ENCODE measurements around the gene TSPAN9.

DNA sequence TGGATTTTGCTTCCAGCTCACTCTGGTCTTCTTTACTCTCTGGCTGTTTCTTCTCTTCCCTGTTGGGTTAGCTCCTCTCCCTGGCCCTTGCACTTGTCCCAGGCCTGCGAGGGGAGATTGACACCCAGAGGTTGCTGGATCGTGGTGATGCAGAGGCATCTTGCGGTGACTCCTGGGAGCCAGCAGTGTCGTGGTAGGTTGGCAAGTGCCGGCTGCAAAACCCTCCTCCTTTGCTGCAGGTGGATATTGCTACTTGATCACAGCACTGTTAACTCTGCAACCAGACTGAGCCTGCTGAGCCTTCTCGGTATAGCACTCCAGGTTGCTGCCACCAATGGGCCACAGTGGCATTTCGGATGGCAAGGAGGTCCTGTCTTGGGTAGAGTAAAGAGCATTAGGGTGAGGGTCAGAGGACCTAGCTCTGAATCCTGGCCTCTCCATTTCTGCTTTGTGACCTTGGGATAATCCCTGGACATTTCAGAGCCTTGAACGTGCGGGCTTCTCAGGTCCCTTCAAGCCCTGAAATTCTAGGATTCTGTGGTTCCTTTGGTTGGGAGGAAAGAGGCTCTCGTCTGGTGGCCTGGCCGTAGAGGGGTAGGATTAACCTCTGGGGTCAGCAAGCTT lies 87.4 kb downstream of the TSPAN9 start:
- no peak for TF ChIP-seq POLR2AphosphoS2 (IDR thresholded peaks at IDR 0.05; ENCODE audit: low read depth, low read length)
- TF ChIP-seq ETV6 (conservative IDR thresholded peaks at IDR 0.05 in 1 of 2, IDR thresholded peaks at IDR 0.05 in 1 of 2; ENCODE audit: borderline replicate concordance in 1 of 2, low read depth in 1 of 2), result no peak
- TF ChIP-seq, protein P1, sequence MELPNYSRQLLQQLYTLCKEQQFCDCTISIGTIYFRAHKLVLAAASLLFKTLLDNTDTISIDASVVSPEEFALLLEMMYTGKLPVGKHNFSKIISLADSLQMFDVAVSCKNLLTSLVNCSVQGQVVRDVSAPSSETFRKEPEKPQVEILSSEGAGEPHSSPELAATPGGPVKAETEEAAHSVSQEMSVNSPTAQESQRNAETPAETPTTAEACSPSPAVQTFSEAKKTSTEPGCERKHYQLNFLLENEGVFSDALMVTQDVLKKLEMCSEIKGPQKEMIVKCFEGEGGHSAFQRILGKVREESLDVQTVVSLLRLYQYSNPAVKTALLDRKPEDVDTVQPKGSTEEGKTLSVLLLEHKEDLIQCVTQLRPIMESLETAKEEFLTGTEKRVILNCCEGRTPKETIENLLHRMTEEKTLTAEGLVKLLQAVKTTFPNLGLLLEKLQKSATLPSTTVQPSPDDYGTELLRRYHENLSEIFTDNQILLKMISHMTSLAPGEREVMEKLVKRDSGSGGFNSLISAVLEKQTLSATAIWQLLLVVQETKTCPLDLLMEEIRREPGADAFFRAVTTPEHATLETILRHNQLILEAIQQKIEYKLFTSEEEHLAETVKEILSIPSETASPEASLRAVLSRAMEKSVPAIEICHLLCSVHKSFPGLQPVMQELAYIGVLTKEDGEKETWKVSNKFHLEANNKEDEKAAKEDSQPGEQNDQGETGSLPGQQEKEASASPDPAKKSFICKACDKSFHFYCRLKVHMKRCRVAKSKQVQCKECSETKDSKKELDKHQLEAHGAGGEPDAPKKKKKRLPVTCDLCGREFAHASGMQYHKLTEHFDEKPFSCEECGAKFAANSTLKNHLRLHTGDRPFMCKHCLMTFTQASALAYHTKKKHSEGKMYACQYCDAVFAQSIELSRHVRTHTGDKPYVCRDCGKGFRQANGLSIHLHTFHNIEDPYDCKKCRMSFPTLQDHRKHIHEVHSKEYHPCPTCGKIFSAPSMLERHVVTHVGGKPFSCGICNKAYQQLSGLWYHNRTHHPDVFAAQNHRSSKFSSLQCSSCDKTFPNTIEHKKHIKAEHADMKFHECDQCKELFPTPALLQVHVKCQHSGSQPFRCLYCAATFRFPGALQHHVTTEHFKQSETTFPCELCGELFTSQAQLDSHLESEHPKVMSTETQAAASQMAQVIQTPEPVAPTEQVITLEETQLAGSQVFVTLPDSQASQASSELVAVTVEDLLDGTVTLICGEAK (IDR thresholded peaks at IDR 0.05; ENCODE audit: borderline replicate concordance), result no peak
